Measurements from ENCODE around the gene CACNA2D1.

The CACNA2D1 gene

GRCh38 chr7:82053453-82054032 lies 390.0 kb downstream of the CACNA2D1 start:
- ATAC-seq (ENCODE audit: low read depth): no peak
- Mint-ChIP-seq H3K27ac (no peak overlapping the region), H3K36me3 (no peaks in the 10 kb centered on the region), H3K27me3 (no peaks in the 10 kb centered on the region), H3K9me3 (peaks cover 4% of the 10 kb centered on the region), H3K4me3 (no peak overlapping the region), H3K4me1 (no peaks in the 10 kb centered on the region)
- DNase-seq (ENCODE audit: low spot score in 2 of 2): no peak

GRCh38 chr7:82051601-82052000 lies 392.0 kb downstream of the CACNA2D1 start:
- no peak for DNase-seq (ENCODE audit: low spot score in 2 of 2)
- ATAC-seq (ENCODE audit: low read depth): no peak
- no peak overlapping the region for H3K27ac Mint-ChIP-seq

GRCh38 chr7:82050792-82051191 lies 392.8 kb downstream of the CACNA2D1 start:
- no peaks in the 10 kb centered on the region for H3K4me1 Mint-ChIP-seq
- H3K4me3 Mint-ChIP-seq: no peak overlapping the region
- no peak overlapping the region for H3K27ac Mint-ChIP-seq
- H3K9me3 Mint-ChIP-seq: peaks cover 1% of the 10 kb centered on the region
- ATAC-seq (ENCODE audit: low read depth): no peak
- no peaks in the 10 kb centered on the region for H3K27me3 Mint-ChIP-seq
- H3K36me3 Mint-ChIP-seq: no peaks in the 10 kb centered on the region
- DNase-seq (ENCODE audit: low spot score in 2 of 2): no peak

More at GRCh38 chr7:82051601-82052000, 392.0 kb downstream of the CACNA2D1 start:
- no peaks in the 10 kb centered on the region for H3K27me3 Mint-ChIP-seq
- H3K9me3 Mint-ChIP-seq: peaks cover 4% of the 10 kb centered on the region
- H3K36me3 Mint-ChIP-seq: no peaks in the 10 kb centered on the region
- no peaks in the 10 kb centered on the region for H3K4me1 Mint-ChIP-seq
- no peak overlapping the region for H3K4me3 Mint-ChIP-seq

- Mint-ChIP-seq H3K9me3 (peaks cover 1% of the 10 kb centered on the region), H3K27me3 (no peaks in the 10 kb centered on the region), H3K4me3 (no peak overlapping the region), H3K36me3 (no peaks in the 10 kb centered on the region), H3K27ac (no peak overlapping the region), H3K4me1 (no peaks in the 10 kb centered on the region)
- ATAC-seq (ENCODE audit: low read depth) (no peak), DNase-seq (ENCODE audit: low spot score in 2 of 2) (no peak)
These were observed 393.6 kb downstream of the CACNA2D1 start for GRCh38 chr7:82049891-82050533.

GRCh38 chr7:82049442-82049841 lies 394.1 kb downstream of the CACNA2D1 start:
- Mint-ChIP-seq H3K9me3 (peaks cover 1% of the 10 kb centered on the region), H3K4me3 (no peak overlapping the region), H3K27ac (no peak overlapping the region), H3K36me3 (no peaks in the 10 kb centered on the region), H3K27me3 (no peaks in the 10 kb centered on the region), H3K4me1 (no peaks in the 10 kb centered on the region)
- DNase-seq (ENCODE audit: low spot score in 2 of 2) (no peak), ATAC-seq (ENCODE audit: low read depth) (no peak)

- H3K4me3 Mint-ChIP-seq: no peak overlapping the region
- H3K9me3 Mint-ChIP-seq: no peaks in the 10 kb centered on the region
- ATAC-seq (ENCODE audit: low read depth) (no peak), DNase-seq (ENCODE audit: low spot score in 2 of 2) (no peak)
- H3K4me1 Mint-ChIP-seq: no peaks in the 10 kb centered on the region
- H3K36me3 Mint-ChIP-seq: no peaks in the 10 kb centered on the region
- H3K27me3 Mint-ChIP-seq: no peaks in the 10 kb centered on the region
- no peak overlapping the region for H3K27ac Mint-ChIP-seq
These were observed 399.0 kb downstream of the CACNA2D1 start for GRCh38 chr7:82044497-82045080.

- no peaks in the 10 kb centered on the region for H3K36me3 Mint-ChIP-seq
- no peaks in the 10 kb centered on the region for H3K4me1 Mint-ChIP-seq
- ATAC-seq (ENCODE audit: low read depth) (no peak), DNase-seq (ENCODE audit: low spot score in 2 of 2) (no peak)
- no peaks in the 10 kb centered on the region for H3K27me3 Mint-ChIP-seq
- no peaks in the 10 kb centered on the region for H3K9me3 Mint-ChIP-seq
- H3K4me3 Mint-ChIP-seq: no peak overlapping the region
- no peak overlapping the region for H3K27ac Mint-ChIP-seq
These were observed 404.0 kb downstream of the CACNA2D1 start for GRCh38 chr7:82039621-82040020.

- Mint-ChIP-seq H3K27me3 (no peaks in the 10 kb centered on the region), H3K27ac (no peak overlapping the region), H3K4me3 (no peak overlapping the region), H3K4me1 (no peaks in the 10 kb centered on the region), H3K36me3 (no peaks in the 10 kb centered on the region), H3K9me3 (no peaks in the 10 kb centered on the region)
- DNase-seq (ENCODE audit: low spot score in 2 of 2) (no peak), ATAC-seq (ENCODE audit: low read depth) (no peak)
These were observed 407.3 kb downstream of the CACNA2D1 start for GRCh38 chr7:82036146-82036886.

- no peak overlapping the region for H3K27ac Mint-ChIP-seq
- H3K36me3 Mint-ChIP-seq: no peaks in the 10 kb centered on the region
- no peak overlapping the region for H3K4me3 Mint-ChIP-seq
- H3K4me1 Mint-ChIP-seq: no peaks in the 10 kb centered on the region
- DNase-seq (ENCODE audit: low spot score in 2 of 2): no peak
- H3K27me3 Mint-ChIP-seq: no peaks in the 10 kb centered on the region
- ATAC-seq (ENCODE audit: low read depth): no peak
- H3K9me3 Mint-ChIP-seq: no peaks in the 10 kb centered on the region
These were observed 408.1 kb downstream of the CACNA2D1 start for GRCh38 chr7:82035456-82035855.

- Mint-ChIP-seq H3K4me1 (no peaks in the 10 kb centered on the region), H3K4me3 (no peak overlapping the region), H3K27ac (no peak overlapping the region), H3K9me3 (peaks cover 3% of the 10 kb centered on the region), H3K27me3 (no peaks in the 10 kb centered on the region), H3K36me3 (no peaks in the 10 kb centered on the region)
- ATAC-seq (ENCODE audit: low read depth) (no peak), DNase-seq (ENCODE audit: low spot score in 2 of 2) (no peak)
These were observed 410.7 kb downstream of the CACNA2D1 start for GRCh38 chr7:82032901-82033300.

GRCh38 chr7:82029236-82029913 lies 414.2 kb downstream of the CACNA2D1 start:
- DNase-seq (ENCODE audit: low spot score in 2 of 2) (no peak), ATAC-seq (ENCODE audit: low read depth) (no peak)
- Mint-ChIP-seq H3K9me3 (peaks cover 3% of the 10 kb centered on the region), H3K36me3 (no peaks in the 10 kb centered on the region), H3K27ac (no peak overlapping the region), H3K27me3 (no peaks in the 10 kb centered on the region), H3K4me1 (no peaks in the 10 kb centered on the region), H3K4me3 (no peak overlapping the region)

GRCh38 chr7:82028097-82028496 lies 415.5 kb downstream of the CACNA2D1 start:
- DNase-seq (ENCODE audit: low spot score in 2 of 2) (no peak), ATAC-seq (ENCODE audit: low read depth) (no peak)
- H3K27me3 Mint-ChIP-seq: no peaks in the 10 kb centered on the region
- H3K4me3 Mint-ChIP-seq: no peak overlapping the region
- H3K36me3 Mint-ChIP-seq: no peaks in the 10 kb centered on the region
- H3K4me1 Mint-ChIP-seq: no peaks in the 10 kb centered on the region
- H3K27ac Mint-ChIP-seq: no peak overlapping the region
- peaks cover 3% of the 10 kb centered on the region for H3K9me3 Mint-ChIP-seq

- no peak for ATAC-seq (ENCODE audit: low read depth)
- no peak for DNase-seq (ENCODE audit: low spot score in 2 of 2)
- Mint-ChIP-seq H3K4me3 (no peak overlapping the region), H3K9me3 (no peaks in the 10 kb centered on the region), H3K4me1 (no peaks in the 10 kb centered on the region), H3K27me3 (no peaks in the 10 kb centered on the region), H3K27ac (no peak overlapping the region), H3K36me3 (no peaks in the 10 kb centered on the region)
These were observed 421.9 kb downstream of the CACNA2D1 start for GRCh38 chr7:82021713-82022112.

- DNase-seq (ENCODE audit: low spot score in 2 of 2) (no peak), ATAC-seq (ENCODE audit: low read depth) (no peak)
- Mint-ChIP-seq H3K4me3 (no peak overlapping the region), H3K36me3 (no peaks in the 10 kb centered on the region), H3K9me3 (no peaks in the 10 kb centered on the region), H3K4me1 (no peaks in the 10 kb centered on the region), H3K27ac (no peak overlapping the region), H3K27me3 (no peaks in the 10 kb centered on the region)
These were observed 422.5 kb downstream of the CACNA2D1 start for GRCh38 chr7:82021036-82021435.
